Astrocyte (in vitro differentiated cells and primary cell): ENCODE results near the gene COQ9.

Source experiments
- CTCF ChIP-seq: IDR thresholded peaks from 2 replicates; pipeline ENCODE4 v1.5.1; 2011; ENCODE audit warnings: low read depth, mild to moderate bottlenecking, inconsistent platforms, low read length, moderate library complexity; ENCODE audit not compliant: insufficient read depth
- EZH2 ChIP-seq: IDR thresholded peaks from 2 replicates; pipeline ENCODE4 v1.6.1; 2012; ENCODE audit warnings: mild to moderate bottlenecking, low read length, inconsistent platforms; ENCODE audit not compliant: insufficient read depth

- TF ChIP-seq CTCF (no peak), EZH2 (no peak)
Measured at GRCh38 chr16:57493767-57494166, 46.5 kb downstream of the COQ9 start.
